NT2/D1 (cell line): ENCODE results near the gene PLEKHA7.

ENCODE experiments used
- SUZ12 ChIP-seq: IDR thresholded peaks from 2 replicates; pipeline ENCODE4 v1.6.1; 2011; ENCODE audit not compliant: insufficient read length, insufficient read depth; ENCODE audit errors: extremely low read depth
- ZNF274 ChIP-seq: IDR thresholded peaks from 2 replicates; pipeline ENCODE4 v1.6.1; 2011; ENCODE audit warnings: mild to moderate bottlenecking, low read depth, low read length

- TF ChIP-seq SUZ12, result no peak
- no peak for TF ChIP-seq ZNF274
Measured at GRCh38 chr11:16771350-16772140, 242.7 kb downstream of the PLEKHA7 start.
